Fibroblast of mammary gland (primary cell): ENCODE data around the gene XPR1.

Experiments
- DNase-seq: peaks from one replicate; pipeline ENCODE4 v3.0.0-alpha.2; 2010; ENCODE audit warnings: low read depth
- H3K4me3 ChIP-seq: 2 replicates; pipeline ENCODE4 v1.5.1; 2011; ENCODE audit warnings: low read depth, mild to moderate bottlenecking, low read length, moderate library complexity; ENCODE audit not compliant: control insufficient read depth
- CTCF ChIP-seq: conservative IDR thresholded peaks from 2 replicates; pipeline ENCODE4 v1.5.1; 2011; ENCODE audit warnings: low read depth, low read length, inconsistent platforms; ENCODE audit not compliant: control insufficient read depth, insufficient read depth

Gene XPR1

GRCh38 chr1:180892272-180892671, 260.4 kb downstream of the XPR1 start:
- TF ChIP-seq CTCF = no peak
- H3K4me3 ChIP-seq = no peak overlapping the region
- no peak for DNase-seq

GRCh38 chr1:180892675-180893074, 260.9 kb downstream of the XPR1 start:
- H3K4me3 ChIP-seq = no peak overlapping the region
- DNase-seq = no peak
- TF ChIP-seq CTCF = no peak

GRCh38 chr1:180893614-180894013, 261.8 kb downstream of the XPR1 start:
- DNase-seq = no peak
- no peak overlapping the region for H3K4me3 ChIP-seq
- TF ChIP-seq CTCF = no peak

DNA sequence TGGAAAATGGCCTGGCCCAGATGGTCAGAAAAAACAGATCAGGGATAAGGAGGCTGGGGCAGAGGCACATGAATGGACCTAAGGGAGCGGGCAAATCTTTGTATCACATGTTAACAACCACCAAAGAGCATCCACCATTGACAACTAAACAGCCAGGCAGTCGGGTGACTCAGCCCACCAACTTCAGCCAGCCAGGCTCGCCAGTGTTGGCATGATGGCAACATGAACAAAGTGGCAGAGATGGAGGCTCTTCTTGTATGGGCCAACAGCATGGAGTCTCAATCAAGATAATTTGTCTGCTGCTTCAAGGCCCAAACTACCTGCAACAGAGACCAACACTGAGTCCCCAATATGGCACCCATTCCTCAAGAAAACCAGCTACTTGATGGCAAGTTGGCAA, 264.3 kb downstream of the XPR1 start:
- DNase-seq = no peak
- TF ChIP-seq CTCF = no peak
- no peak overlapping the region for H3K4me3 ChIP-seq

DNA sequence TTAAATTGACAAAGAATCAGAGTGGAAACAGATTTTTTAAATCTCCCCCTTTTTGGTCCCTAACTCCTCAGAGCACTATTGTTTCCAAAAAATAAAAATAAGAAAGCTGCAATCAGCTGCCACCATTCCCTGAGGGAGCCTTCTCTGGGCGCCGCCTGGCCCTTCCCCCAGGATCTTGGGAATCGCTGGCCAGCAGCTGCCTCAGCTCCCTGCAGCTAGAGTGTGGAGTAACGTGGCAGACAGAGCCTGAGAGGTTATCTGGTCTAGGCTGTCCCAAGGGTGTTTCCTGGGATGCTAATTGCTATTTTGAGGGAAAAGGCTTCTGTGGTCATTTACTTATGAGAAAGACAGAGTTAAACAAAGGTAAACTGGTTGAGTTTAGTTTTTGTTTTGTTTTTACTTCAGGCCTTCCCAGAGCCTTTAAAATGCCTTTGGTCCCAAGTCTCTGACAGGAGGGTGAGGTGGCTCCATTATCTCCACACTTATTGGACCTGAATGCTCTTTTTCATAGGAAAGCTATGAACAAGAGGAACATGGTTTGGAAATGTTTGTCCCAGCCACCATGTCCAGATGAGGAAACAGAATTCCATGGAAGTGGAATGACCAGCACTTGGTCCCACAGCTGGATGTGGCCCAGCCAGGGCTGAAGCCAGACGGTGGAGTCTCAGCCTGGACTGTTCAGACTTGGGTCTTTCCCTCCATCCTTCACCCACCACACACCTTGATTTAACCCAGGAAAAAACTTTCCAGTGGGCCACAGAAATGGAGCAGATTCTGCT, 266.8 kb downstream of the XPR1 start:
- no peak overlapping the region for H3K4me3 ChIP-seq
- TF ChIP-seq CTCF = no peak
- no peak for DNase-seq

- no peak for DNase-seq
- no peak overlapping the region for H3K4me3 ChIP-seq
- TF ChIP-seq CTCF = no peak
Observed at GRCh38 chr1:180899262-180899661, 267.4 kb downstream of the XPR1 start.
